Measurements from ENCODE around the gene INHBC. TPM values are rescaled to one million over a fixed set of nuclear protein-coding genes. Genes with fewer than 3 reads are reported as not detected.

INHBC gene
- total RNA-seq, 1 experiment from 2014 or later, result not detected

DNA sequence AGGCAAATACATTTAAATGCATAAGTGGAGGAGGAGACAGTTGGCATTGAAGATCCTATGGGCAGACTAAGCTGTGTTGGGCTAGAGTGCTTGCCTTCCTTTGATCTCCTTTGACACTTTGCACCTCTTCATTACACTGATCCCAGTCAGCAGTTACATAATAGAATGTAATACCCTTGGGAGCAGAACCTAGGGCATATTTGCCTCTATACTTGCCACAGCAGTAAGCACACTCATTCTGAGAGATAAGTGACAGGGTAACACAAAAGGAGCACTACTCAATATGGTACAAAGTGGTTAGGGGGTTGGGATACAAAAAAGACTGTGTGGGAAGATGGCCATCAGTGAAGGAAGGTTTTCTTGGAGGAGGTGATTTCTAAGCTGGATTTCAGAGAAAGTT is 62.2 kb downstream of the INHBC start:
- no peak overlapping the region for H3K4me3 ChIP-seq (ENCODE audit: low read depth in 2 of 2, low read length in 2 of 2)
- H3K27ac ChIP-seq (ENCODE audit: low read length), result no peak overlapping the region
- POLR2A ChIA-PET, result interaction anchor here (0.7 kb wide), 1 partner anchor 248 kb away, joined by 5 read pairs; the partner anchor contains the start of gene TSPAN31
- CTCF ChIA-PET, result no interaction called here
- peaks cover 24% of the 10 kb centered on the region for H3K36me3 ChIP-seq (ENCODE audit: control insufficient read depth, insufficient read depth, low read length)
- in situ Hi-C loops (cut with HindIII; ENCODE audit: low pct_unique_long_range_greater_than_20kb, low sequenced_read_pairs) (no loop called here), intact Hi-C loops (cut with micrococcal nuclease; ENCODE audit: unreplicated experiment) (no loop called here)
- H3K27me3 ChIP-seq (ENCODE audit: control insufficient read depth, insufficient read depth, low read length), result no peaks in the 10 kb centered on the region
- no peaks in the 10 kb centered on the region for H3K9me3 ChIP-seq (ENCODE audit: control insufficient read depth, insufficient read depth, low read depth, low read length)
- DNase-seq (ENCODE audit: low read depth, low spot score) (no peak), ATAC-seq (no peak)
- TF ChIP-seq SIN3A (IDR thresholded peaks at IDR 0.05; ENCODE audit: borderline replicate concordance, insufficient read depth, low read depth, low read length), result no peak
- BruUV-seq (replicated peaks), result no TSS peak
- H3K4me1 ChIP-seq (ENCODE audit: control insufficient read depth, insufficient read depth, low read length), result no peaks in the 10 kb centered on the region

DNA sequence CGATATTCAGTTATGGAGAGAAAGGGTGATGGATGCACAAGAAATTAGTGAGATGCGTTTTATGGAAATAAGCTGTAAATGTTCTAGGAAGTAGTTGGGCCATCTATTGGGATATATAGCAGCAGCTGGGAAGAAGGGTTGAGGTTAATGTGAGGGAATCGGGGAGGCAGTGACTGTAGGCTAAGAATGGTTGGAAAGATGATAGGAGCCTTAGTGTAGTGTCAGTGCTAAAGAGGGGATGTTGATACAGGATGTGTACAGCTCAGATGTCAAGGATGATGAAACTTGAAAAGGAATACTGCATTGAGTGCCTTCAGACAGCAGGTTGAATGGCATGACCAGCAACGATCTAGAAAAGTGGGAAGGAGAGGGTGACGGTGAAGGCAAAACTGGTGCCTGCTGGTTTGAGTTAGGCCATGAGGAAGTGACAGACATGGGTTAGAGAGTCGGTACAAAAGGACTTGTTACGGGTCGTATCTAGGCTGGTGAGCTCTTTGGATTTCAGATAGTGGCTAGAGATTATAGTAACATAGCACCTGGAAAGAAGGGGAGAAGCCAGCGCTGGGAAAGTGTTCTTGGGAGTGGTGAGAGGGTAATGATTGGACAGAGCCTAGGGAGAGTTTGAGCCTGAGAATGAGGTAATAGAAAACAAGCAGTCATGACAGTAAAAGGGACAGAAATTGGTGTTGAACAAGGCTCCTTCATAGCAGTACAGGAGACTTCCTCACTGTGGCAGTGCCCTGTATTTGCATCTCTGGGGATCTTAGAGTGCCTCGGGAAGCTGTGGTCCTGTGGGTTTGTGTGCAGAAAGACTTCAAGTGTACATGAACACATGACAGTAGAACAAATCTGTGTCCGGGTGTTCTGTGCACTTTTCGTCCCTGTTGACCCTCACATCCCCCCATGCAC is 62.9 kb downstream of the INHBC start:
- BruUV-seq (replicated peaks), result TSS peak; percentile 39
- Histone ChIP-seq H3K36me3 (ENCODE audit: control insufficient read depth, insufficient read depth, low read length) (peaks cover 28% of the 10 kb centered on the region), H3K27me3 (ENCODE audit: control insufficient read depth, insufficient read depth, low read length) (no peaks in the 10 kb centered on the region), H3K4me1 (ENCODE audit: control insufficient read depth, insufficient read depth, low read length) (no peaks in the 10 kb centered on the region), H3K4me3 (ENCODE audit: low read depth in 2 of 2, low read length in 2 of 2) (no peak overlapping the region), H3K27ac (ENCODE audit: low read length) (no peak overlapping the region), H3K9me3 (ENCODE audit: control insufficient read depth, insufficient read depth, low read depth, low read length) (no peaks in the 10 kb centered on the region)
- POLR2A ChIA-PET, result interaction anchor here (0.7 kb wide), 1 partner anchor 247 kb away, joined by 5 read pairs; the partner anchor contains the start of gene TSPAN31
- intact Hi-C loops (cut with micrococcal nuclease; ENCODE audit: unreplicated experiment) (no loop called here), in situ Hi-C loops (cut with HindIII; ENCODE audit: low pct_unique_long_range_greater_than_20kb, low sequenced_read_pairs) (no loop called here)
- peak; percentile 45; the same call in 1 of the 2 replicates for ATAC-seq
- TF ChIP-seq, protein P1, sequence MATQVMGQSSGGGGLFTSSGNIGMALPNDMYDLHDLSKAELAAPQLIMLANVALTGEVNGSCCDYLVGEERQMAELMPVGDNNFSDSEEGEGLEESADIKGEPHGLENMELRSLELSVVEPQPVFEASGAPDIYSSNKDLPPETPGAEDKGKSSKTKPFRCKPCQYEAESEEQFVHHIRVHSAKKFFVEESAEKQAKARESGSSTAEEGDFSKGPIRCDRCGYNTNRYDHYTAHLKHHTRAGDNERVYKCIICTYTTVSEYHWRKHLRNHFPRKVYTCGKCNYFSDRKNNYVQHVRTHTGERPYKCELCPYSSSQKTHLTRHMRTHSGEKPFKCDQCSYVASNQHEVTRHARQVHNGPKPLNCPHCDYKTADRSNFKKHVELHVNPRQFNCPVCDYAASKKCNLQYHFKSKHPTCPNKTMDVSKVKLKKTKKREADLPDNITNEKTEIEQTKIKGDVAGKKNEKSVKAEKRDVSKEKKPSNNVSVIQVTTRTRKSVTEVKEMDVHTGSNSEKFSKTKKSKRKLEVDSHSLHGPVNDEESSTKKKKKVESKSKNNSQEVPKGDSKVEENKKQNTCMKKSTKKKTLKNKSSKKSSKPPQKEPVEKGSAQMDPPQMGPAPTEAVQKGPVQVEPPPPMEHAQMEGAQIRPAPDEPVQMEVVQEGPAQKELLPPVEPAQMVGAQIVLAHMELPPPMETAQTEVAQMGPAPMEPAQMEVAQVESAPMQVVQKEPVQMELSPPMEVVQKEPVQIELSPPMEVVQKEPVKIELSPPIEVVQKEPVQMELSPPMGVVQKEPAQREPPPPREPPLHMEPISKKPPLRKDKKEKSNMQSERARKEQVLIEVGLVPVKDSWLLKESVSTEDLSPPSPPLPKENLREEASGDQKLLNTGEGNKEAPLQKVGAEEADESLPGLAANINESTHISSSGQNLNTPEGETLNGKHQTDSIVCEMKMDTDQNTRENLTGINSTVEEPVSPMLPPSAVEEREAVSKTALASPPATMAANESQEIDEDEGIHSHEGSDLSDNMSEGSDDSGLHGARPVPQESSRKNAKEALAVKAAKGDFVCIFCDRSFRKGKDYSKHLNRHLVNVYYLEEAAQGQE (IDR thresholded peaks at IDR 0.05; ENCODE audit: insufficient read depth in 1 of 2, low read depth in 2 of 2, low read length in 1 of 2), result no peak
- no peak for TF ChIP-seq SIN3A (IDR thresholded peaks at IDR 0.05; ENCODE audit: borderline replicate concordance, insufficient read depth, low read depth, low read length)
- no peak for TF ChIP-seq TCF7L2 (IDR thresholded peaks at IDR 0.05; ENCODE audit: low read depth, low read length)
- TF ChIP-seq, protein P2, sequence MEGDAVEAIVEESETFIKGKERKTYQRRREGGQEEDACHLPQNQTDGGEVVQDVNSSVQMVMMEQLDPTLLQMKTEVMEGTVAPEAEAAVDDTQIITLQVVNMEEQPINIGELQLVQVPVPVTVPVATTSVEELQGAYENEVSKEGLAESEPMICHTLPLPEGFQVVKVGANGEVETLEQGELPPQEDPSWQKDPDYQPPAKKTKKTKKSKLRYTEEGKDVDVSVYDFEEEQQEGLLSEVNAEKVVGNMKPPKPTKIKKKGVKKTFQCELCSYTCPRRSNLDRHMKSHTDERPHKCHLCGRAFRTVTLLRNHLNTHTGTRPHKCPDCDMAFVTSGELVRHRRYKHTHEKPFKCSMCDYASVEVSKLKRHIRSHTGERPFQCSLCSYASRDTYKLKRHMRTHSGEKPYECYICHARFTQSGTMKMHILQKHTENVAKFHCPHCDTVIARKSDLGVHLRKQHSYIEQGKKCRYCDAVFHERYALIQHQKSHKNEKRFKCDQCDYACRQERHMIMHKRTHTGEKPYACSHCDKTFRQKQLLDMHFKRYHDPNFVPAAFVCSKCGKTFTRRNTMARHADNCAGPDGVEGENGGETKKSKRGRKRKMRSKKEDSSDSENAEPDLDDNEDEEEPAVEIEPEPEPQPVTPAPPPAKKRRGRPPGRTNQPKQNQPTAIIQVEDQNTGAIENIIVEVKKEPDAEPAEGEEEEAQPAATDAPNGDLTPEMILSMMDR (IDR thresholded peaks at IDR 0.05), result no peak
- TF ChIP-seq POLR2AphosphoS5 (IDR thresholded peaks at IDR 0.05; ENCODE audit: low read depth, low read length), result peak; percentile 44
- no peak for DNase-seq (ENCODE audit: low read depth, low spot score)
- CTCF ChIA-PET, result no interaction called here

DNA sequence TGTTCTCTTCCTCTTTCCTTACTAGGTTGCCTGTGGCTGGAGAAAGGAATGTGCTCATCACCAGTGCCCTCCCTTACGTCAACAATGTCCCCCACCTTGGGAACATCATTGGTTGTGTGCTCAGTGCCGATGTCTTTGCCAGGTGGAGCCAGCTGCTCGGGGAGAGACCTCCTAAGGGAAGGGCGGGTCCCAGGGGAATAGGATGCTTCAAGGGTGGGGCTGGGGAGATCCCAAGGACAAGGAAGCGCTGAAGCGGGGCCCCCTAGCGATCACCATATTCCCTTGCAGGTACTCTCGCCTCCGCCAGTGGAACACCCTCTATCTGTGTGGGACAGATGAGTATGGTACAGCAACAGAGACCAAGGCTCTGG is 63.5 kb downstream of the INHBC start:
- Histone ChIP-seq H3K4me1 (ENCODE audit: control insufficient read depth, insufficient read depth, low read length) (no peaks in the 10 kb centered on the region), H3K4me3 (ENCODE audit: low read depth in 2 of 2, low read length in 2 of 2) (no peak overlapping the region), H3K27me3 (ENCODE audit: control insufficient read depth, insufficient read depth, low read length) (no peaks in the 10 kb centered on the region), H3K36me3 (ENCODE audit: control insufficient read depth, insufficient read depth, low read length) (peaks cover 24% of the 10 kb centered on the region), H3K9me3 (ENCODE audit: control insufficient read depth, insufficient read depth, low read depth, low read length) (no peaks in the 10 kb centered on the region), H3K27ac (ENCODE audit: low read length) (no peak overlapping the region)
- intact Hi-C loops (cut with micrococcal nuclease; ENCODE audit: unreplicated experiment) (no loop called here), in situ Hi-C loops (cut with HindIII; ENCODE audit: low pct_unique_long_range_greater_than_20kb, low sequenced_read_pairs) (no loop called here)
- no TSS peak for BruUV-seq (replicated peaks)
- no peak for TF ChIP-seq POLR2AphosphoS5 (IDR thresholded peaks at IDR 0.05; ENCODE audit: low read depth, low read length)
- TF ChIP-seq, protein P2 (IDR thresholded peaks at IDR 0.05), result no peak; the same call in 1 of the 2 replicates
- TF ChIP-seq, protein P1 (IDR thresholded peaks at IDR 0.05; ENCODE audit: insufficient read depth in 1 of 2, low read depth in 2 of 2, low read length in 1 of 2), result no peak
- no peak for TF ChIP-seq TCF7L2 (IDR thresholded peaks at IDR 0.05; ENCODE audit: low read depth, low read length)
- TF ChIP-seq SIN3A (IDR thresholded peaks at IDR 0.05; ENCODE audit: borderline replicate concordance, insufficient read depth, low read depth, low read length), result no peak
- ATAC-seq, result peak; percentile 49
- ChIA-PET POLR2A (no interaction called here), CTCF (no interaction called here)
- DNase-seq (ENCODE audit: low read depth, low spot score), result no peak
